Stimulated activated CD4-positive, alpha-beta T cell treated with anti-CD3 and anti-CD28 coated beads, TNF-alpha, amount 100 ng/mL, for 24 hours (primary cell): ENCODE results near the gene CLCN7.
"Not testable (repeated sequence)": the region's sequence is repeated elsewhere in the genome, so short reads cannot be mapped to it uniquely, and the experiment has no call there.

Experiments
- DNase-seq, 3 experiments: peaks; one replicate each; pipeline ENCODE4 v3.0.0-alpha.2; 2020; ENCODE audit warnings: low read depth in 3 of 3

CLCN7 gene

GRCh38 chr16:1487395-1488053 is 12.7 kb upstream of the CLCN7 start:
- no peak for DNase-seq

GRCh38 chr16:1486551-1487390 is 11.9 kb upstream of the CLCN7 start:
- DNase-seq = no peak

- no peak for DNase-seq
Observed at GRCh38 chr16:1485847-1486496, 11.1 kb upstream of the CLCN7 start.

GRCh38 chr16:1481906-1482835 is 7.3 kb upstream of the CLCN7 start:
- DNase-seq = no peak

GRCh38 chr16:1478937-1479336 is 4.1 kb upstream of the CLCN7 start:
- DNase-seq = not testable (repeated sequence)

GRCh38 chr16:1477033-1477432 is 2.2 kb upstream of the CLCN7 start:
- no peak for DNase-seq

- DNase-seq = no peak
Observed at GRCh38 chr16:1475552-1476114, 805 bp upstream of the CLCN7 start.

GRCh38 chr16:1474082-1474795 is 589 bp downstream of the CLCN7 start:
- DNase-seq = no peak

- no peak for DNase-seq
Observed at GRCh38 chr16:1472974-1473373, 1.9 kb downstream of the CLCN7 start.

- no peak for DNase-seq
Observed at GRCh38 chr16:1471569-1472194, 3.1 kb downstream of the CLCN7 start.

GRCh38 chr16:1470481-1471251 is 4.2 kb downstream of the CLCN7 start:
- DNase-seq = no peak

GRCh38 chr16:1469693-1470201 is 5.1 kb downstream of the CLCN7 start:
- no peak for DNase-seq

GRCh38 chr16:1469141-1469540 is 5.7 kb downstream of the CLCN7 start:
- DNase-seq = not testable (repeated sequence)

GRCh38 chr16:1468426-1468810 is 6.4 kb downstream of the CLCN7 start:
- no peak for DNase-seq

- DNase-seq = no peak
Observed at GRCh38 chr16:1466968-1467521, 7.8 kb downstream of the CLCN7 start.

GRCh38 chr16:1466054-1466453 is 8.8 kb downstream of the CLCN7 start:
- DNase-seq = no peak

- no peak for DNase-seq
Observed at GRCh38 chr16:1465567-1465915, 9.3 kb downstream of the CLCN7 start.

GRCh38 chr16:1464894-1465566 is 9.8 kb downstream of the CLCN7 start:
- DNase-seq = no peak
